ENCODE results near the gene NUFIP2.

GRCh38 chr17:29246628-29247027 lies 47.3 kb downstream of the NUFIP2 start, which contains the start of gene CRYBA1:
- no peak for TF ChIP-seq CTCF (IDR thresholded peaks at IDR 0.05; ENCODE audit: extremely low read depth in 1 of 2, insufficient read depth in 1 of 2, low read depth in 1 of 2, low read length in 2 of 2)
- no peak for TF ChIP-seq MAX (IDR thresholded peaks at IDR 0.05; ENCODE audit: insufficient read depth, insufficient read length)
- TF ChIP-seq GATA2 (IDR thresholded peaks at IDR 0.05; ENCODE audit: insufficient read depth, insufficient read length, low read depth, low read length), result no peak
- TF ChIP-seq POLR2A (IDR thresholded peaks at IDR 0.05; ENCODE audit: low read depth, low read length), result no peak
- no peak for TF ChIP-seq POLR2AphosphoS5 (IDR thresholded peaks at IDR 0.05; ENCODE audit: insufficient read depth, low read depth, low read length)
- TF ChIP-seq JUN (IDR thresholded peaks at IDR 0.05; ENCODE audit: borderline replicate concordance, insufficient read depth, insufficient read length, low read depth), result no peak
- no peak for TF ChIP-seq EZH2 (IDR thresholded peaks at IDR 0.05; ENCODE audit: borderline replicate concordance, low read depth, low read length, severe bottlenecking)
